ENCODE results near the gene CLEC4A.
"Not testable (repeated sequence)": the region's sequence is repeated elsewhere in the genome, so short reads cannot be mapped to it uniquely, and the experiment has no call there.

CLEC4A gene

DNA sequence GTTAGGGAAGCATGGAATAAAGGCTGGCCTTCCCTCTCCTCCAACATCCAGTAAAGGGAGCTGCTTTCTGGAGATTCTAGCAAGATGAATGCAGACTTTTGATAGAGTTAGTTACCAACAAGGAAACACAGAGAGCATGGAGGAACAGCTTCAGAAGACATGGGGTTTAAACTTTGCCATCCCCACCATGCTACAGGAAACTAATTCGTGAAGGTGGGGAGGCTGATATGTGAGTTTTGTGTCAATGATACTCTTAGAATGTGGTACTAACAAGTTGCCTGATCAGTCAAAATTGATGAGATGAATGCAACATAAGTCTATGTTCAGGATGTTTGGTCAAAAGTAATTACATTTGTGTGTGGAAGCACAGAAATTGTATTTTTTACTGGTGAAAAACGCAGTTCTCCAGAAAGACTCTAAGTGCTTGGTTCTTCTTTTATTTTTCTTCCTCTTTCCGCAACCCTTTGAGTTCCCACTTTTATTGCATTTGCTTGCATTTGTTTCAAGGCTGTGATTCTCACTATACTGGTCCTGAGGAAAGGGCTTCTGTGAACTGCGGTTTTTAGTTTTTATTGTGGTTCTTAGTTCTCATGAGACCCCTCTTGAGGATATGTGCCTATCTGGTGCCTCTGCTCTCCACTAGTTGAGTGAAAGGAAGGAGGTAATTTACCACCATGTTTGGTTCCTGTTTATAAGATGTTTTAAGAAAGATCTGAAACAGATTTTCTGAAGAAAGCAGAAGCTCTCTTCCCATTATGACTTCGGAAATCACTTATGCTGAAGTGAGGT is at the start of gene CLEC4A:
Gene CLEC4A, plus strand, starts transcription at position 494 of the 789 bp plus-strand sequence. Its CDS starts 262 bp downstream, at position 756.
- no peak for DNase-seq (ENCODE audit: low read depth)

DNA sequence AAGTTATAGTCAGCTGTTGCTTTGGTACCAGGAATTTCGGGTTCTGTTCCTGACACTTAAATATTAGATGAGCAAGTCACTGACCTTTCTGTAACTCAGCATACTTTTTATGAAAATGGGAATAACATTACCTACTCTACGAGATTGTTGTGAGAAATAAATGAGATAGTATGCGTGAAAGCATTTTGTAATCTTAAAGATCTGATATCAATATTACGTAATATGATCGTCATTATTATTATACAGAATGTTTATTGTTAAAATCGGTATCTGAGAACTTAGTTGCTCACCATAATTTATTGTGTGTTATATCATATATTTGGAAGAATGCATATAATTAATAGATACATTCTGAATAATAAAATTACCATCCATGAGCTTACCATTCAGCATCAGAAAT is 47.5 kb upstream of the CLEC4A start:
- no peak for DNase-seq (ENCODE audit: low read depth)

DNA sequence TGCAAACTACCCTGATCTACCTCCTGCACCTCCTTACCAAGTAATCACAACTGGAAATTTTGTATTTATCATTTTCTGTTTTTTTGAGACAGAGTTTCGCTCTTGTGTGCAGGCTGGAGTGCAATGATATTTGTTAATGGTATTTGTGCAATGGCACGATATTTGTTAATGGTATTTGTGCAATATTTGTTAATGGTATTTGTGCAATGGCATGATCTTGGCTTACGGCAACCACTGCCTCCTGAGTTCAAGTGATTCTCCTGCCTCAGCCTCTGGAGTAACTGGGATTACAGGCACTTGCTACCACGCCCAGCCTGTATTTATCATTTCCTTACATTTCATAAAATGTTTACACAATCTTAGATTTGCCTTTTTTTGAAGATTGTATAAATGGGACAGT is 47.1 kb upstream of the CLEC4A start:
- DNase-seq (ENCODE audit: low read depth) = no peak

DNA sequence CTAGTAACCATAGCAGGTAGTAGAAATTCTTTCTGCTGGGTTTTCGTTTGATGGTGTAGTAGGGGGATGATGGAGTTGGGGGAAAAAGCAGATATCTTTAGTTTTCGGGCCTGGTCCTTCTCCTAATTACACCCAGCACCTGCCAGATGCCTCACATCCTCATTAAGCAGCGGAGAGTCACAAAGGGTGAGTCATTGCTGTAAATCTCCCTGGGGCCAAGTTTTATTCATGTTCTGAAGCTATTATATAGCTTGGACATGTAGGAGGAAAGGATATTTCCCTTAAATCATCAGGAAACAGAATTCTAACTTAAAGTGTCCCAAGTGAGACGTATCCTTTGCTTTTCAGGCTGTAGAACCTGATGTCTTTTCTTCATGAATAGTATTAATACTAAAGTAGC is 46.2 kb upstream of the CLEC4A start:
- DNase-seq (ENCODE audit: low read depth) = no peak

DNA sequence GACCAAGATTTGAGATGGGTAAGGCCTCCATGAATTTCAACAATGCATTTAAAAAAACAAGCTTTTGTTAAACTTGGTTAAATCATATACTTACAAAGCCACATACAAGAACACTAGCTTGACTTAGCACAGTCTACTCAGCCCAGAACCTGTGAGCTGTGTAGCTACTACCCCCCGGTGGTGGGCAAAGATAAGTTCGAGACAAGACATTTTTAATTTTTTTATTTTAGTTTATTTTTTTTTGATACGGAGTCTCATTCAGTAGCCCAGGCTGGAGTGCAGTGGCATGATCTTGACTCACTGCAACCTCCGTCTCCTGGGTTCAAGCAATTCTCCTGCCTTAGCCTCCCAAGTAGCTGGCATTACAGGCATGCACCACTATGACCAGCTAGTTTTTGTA is 45.0 kb upstream of the CLEC4A start:
- DNase-seq (ENCODE audit: low read depth) = peak; percentile 57

DNA sequence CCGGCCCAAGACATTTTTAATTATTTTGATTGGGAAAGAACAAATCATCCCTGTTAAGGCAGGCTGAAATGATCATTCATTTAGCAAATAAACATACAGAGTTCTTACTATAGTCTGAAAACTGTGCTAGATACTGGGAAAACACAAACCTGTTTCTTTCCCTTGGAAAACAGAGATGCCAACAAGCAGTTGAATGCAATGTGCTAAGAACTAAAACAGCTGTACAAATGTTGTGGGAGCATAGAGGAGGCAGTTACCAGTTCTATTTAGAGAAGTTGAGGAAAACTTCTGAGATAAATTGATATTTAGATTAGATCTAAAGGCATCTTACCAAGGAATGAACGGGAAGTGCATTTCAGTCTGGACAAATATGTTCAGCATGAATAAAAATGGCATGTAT is 44.5 kb upstream of the CLEC4A start:
- DNase-seq (ENCODE audit: low read depth) = no peak

DNA sequence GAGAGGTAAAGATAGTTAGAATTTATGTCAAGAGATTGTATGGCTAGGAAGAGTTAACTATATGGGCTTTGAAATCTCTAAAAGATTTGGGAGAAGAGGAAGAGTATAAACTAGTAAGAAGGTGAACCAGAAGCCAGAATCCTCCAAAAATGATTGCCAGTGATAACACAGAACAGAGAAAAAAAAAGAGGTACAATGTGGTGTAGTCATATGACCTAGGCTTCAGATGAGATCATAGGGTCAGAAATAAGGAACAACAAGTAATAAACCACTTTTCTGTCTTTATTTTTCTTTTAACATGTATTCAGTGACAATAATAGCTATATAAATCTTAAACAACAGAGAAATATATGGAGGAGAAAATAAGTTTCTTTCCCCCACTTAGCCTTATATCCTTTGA is 43.3 kb upstream of the CLEC4A start:
- DNase-seq (ENCODE audit: low read depth) = no peak

DNA sequence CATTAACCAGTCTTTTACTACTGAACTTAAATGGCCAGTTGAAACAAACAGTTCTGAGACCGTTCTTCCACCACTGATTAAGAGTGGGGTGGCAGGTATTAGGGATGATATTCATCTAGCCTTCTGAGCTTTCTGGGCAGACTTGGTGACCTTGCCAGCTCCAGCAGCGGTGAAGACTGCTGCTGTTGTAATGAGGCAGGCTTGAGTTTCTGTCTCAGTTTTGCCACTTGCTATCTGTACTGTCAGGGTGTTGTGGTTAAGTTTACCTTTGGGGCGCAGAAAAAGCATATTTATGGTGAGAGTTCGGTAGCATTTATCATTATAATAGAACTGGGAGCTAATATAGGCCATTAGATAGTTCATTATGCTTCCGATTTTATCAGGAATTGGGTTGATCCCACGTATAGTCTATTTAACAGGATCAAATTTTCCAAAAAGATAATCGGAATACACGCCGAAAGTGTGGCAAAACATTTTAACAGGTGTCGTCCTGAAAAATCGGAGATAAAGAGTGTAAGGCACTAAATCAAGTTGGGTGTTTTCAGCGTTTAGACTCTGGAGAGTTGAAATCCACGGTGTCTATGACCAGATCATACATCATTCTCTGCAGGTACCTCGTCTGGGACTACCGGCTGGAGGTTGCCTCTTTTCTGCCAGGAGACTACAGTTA is 42.0 kb upstream of the CLEC4A start:
- no peak for DNase-seq (ENCODE audit: low read depth)

DNA sequence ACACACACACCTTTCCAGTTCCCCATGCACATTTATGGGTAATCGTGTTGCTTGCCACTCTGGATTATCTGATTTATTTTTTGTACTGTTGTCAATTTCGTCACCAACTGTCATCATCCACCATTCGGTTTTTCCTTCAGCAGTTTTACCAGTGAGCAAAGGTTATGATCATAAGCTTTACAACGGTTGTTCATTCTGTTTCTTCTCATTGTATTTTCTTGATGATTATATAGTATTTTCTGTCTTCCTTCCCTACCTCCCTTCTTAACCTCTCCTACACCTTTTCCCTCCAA is 40.7 kb upstream of the CLEC4A start:
- DNase-seq (ENCODE audit: low read depth) = no peak

DNA sequence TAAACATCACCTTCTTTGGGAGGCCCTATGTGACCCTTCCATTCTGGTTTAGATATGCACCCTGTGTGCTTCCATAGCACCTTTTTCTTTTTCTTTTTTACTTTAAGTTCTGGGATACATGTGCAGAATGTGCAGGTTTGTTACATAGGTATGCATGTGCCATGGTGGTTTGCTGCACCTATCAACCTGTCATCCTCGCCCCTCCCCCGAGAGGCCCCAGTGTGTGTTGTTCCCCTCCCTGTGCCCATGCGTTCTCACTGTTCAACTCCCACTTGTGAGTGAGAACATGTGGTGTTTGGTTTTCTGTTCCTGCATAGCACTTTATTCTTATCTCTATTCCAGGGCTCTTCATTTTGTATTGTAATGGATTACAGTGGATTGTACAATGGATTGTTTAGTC is 39.1 kb upstream of the CLEC4A start:
- DNase-seq (ENCODE audit: low read depth) = not testable (repeated sequence)

DNA sequence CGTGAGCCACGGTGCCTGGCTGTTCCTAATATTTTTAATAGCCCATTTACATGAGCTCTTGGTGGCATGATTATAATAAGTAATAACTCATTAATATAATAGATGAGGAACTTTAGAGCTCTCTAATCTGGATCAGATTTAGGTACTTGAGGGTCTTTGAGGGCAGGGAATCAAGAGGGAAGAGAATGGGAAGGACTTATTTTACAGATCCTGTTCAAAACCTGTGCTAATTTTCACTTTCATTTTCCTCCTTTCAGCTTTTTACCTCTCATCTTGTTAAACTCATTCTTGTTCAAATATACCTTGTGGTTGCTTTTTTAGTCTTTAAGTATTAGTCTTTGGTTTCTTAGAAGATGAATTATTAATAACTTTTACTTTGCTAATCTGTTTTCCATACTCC is 35.8 kb upstream of the CLEC4A start:
- DNase-seq (ENCODE audit: low read depth) = no peak

DNA sequence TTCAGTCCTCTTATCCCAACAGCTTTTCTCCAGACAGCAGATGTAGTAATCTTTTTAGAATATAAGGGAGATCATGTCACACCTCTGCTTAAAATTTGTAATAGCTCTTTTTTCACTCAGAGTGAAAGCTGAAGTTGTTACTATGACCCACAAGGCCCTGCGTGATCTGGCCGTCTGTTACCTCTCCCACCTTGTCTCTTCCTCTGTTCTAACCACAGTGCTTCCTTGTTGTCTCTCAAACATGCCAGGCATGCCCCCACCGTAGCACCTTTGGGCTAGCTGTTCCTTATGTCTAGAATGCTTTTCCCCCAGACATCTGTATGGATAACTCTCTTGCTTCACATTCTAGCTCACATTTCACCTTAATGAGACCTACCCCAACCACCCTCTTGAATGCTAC is 34.8 kb upstream of the CLEC4A start:
- no peak for DNase-seq (ENCODE audit: low read depth)

DNA sequence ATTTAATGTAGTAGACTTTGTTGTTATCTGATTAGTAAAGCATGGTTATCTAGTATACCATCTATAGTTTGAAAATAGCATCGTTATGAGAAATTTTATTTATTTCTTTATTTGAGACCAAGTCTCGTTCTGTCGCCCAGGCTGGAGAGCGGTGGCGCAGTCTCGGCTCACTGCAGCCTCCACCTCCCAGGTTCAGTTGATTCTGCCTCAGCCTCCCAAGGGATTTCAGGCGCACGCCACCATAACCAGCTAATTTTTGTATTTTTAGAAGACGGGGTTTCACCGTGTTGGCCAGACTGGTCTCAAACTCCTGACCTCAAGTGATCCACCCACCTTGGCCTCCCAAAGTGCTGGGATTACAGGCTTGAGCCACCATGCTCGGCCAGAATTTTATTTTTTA is 34.1 kb upstream of the CLEC4A start:
- DNase-seq (ENCODE audit: low read depth) = not testable (repeated sequence)

DNA sequence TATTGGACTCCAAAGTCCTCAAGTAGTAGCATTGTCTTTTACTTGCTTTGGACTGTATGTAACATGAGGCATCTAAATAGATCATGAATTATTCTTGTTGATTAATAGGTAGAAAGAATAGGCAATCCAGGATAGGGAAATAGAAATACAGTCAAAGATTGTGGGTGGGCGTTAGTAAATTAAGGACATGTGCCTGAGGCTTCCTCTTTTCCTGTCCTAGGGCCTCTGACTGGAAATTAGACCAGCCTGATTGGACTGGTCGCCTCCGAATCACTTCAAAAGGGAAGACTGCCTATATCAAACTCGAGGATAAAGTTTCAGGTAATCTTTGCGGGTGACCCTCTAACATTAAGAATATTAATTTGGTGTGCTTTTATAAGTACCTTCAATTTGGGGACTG is 33.7 kb upstream of the CLEC4A start:
- no peak for DNase-seq (ENCODE audit: low read depth)

DNA sequence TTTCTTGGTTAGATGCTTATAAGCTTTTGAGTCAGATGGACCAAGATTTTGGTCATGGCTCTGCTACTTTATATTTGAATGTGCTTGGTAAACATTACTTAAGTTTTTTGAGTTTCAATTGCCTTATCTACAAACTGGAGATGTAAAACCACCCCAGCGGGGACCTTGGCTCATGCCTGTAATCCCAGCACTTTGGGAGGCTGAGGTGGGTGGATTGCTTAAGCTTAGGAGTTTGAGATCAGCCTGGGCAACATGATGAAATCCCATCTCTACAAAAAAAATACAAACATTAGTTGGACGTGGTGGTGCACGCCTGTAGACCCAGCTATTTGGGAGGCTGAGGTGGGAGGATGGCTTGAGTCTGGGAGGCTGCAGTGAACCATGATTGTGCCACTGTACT is 30.1 kb upstream of the CLEC4A start:
- no peak for DNase-seq (ENCODE audit: low read depth)

DNA sequence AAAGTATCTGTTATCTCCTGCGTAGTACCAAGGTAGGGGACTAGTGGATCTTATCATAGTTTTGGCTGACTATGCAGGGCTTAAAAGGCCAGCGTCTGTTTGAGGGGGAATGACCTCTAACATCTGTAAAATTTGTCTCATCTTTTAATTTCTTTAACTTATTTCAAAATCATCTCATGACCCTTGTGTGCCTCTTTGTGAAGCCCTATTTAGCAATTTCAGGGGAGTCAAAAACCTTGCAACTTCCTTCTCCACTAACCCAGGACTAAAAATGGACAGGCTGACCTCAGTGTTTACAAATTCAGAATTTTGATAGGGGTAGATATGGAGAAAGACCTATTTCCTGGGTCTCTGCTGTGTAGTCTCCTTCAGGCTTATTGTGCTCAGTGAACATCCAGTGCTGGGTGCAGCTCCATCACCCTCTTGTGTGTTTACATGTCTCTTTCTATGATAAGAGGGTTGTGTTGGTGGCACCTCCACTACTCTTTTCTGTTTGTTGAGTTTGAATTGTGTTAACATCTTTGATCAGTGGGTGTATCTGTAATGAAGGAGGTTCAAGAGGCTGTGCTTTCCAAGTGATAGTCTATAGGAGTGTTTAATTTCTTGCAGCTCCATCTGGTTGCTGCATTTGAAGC is 27.0 kb upstream of the CLEC4A start:
- DNase-seq (ENCODE audit: low read depth) = no peak

DNA sequence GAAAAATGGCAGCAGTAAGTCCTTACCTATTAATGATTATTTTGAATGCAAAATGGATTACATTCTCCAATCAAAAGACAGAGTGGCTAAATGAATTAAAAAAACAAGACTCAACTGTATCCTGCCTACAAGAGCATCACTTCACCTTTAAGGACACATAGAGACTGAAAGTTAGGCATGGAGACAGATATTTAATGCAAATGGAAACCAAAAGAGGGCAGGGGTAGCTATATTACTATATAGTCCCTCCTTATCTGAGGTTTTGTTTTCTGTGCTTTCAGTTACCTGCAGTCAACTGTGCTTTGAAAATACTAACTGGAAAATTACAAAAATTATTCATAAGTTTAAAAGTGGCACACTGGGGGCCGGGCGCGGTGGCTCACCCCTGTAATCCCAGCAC is 24.2 kb upstream of the CLEC4A start:
- no peak for DNase-seq (ENCODE audit: low read depth)

DNA sequence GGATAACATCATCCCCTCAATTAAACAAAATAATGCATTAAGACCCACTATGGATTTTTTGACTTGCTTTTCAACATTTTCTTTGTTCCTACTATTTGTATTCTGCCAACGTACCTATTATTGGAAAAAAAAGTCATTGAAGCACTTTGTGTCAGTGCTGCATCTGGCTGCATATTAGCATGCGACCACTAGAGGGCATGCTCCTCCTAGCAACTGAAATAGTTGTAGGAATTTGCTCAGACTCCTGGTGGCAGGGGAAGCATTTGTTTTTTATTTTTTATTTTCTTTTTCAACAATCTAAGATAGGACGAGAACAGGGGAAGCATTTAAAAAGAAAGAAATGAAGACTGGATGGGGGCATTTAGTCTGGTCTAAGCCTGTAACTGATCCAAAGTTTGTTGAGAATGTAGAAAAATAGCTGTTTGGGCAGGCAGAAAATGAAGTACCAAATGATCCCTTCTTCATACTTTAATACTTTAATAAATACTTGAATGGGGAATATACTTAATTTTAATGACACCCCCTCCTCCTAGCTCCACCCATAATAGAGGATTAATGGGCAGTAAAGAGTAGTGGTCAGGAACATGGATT is 14.5 kb upstream of the CLEC4A start:
- peak; percentile 41 for DNase-seq (ENCODE audit: low read depth)

DNA sequence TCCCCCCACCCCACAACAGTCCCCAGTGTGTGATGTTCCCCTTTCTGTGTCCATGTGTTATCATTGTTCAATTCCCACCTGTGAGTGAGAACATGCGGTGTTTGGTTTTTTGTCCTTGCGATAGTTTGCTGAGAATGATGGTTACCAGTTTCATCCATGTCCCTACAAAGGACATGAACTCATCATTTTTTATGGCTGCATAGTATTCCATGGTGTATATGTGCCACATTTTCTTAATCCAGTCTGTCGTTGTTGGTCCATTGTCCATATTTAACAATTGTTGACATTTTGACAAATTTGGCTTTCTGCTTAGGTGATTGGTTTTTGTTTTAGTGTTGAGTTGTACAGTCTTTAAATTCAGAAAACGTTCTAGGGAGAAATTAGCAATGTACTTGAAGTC is 10.3 kb upstream of the CLEC4A start:
- not testable (repeated sequence) for DNase-seq (ENCODE audit: low read depth)

DNA sequence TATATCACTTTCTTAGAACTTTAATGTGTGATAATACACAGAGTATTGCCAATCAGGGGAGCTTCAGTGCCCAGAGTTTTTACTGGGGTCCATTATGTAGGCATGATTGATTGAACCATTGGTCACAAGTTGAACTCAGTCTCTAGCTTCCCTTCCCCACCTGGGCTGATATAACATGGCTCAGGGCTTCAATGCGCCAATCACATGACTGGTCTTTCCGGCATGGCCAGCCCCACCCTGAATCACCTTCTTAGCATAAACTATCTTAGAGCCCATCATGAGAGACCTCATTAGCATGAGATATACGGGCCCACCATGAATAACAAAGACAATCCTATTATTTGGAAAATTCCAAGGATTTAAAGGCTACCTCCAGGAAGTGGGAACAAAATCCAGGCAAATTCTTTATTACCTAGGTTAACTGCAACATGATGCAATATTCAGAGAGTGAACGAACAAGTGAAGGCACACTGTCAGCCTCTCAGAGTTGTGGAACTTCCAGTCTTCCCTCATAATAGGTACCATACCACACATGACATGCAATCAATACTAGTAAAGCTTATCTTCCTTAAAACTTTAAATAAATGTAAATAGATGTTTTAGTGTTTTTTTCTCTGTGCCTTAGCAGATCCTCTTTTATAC is 3.2 kb upstream of the CLEC4A start:
- DNase-seq (ENCODE audit: low read depth) = no peak

DNA sequence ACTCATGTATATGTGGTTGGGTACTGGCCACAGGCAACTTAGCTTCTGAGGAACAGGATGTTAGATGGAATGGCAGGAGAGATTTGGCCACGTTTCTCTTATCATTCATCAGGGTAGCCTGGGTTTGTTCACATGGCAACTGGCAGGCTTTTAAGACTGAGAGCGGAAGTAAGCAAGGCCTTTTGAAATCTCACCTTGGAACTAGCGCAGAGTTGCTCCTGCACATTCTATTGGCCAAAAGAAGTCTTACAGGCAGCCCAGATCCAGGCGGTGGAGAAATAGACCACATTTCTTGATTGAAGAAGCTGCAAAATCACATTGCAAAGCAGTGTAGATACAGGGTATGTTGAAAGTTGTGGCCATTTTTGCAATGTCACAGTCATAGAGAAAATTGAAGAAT is 3.7 kb downstream of the CLEC4A start:
- DNase-seq (ENCODE audit: low read depth) = no peak

DNA sequence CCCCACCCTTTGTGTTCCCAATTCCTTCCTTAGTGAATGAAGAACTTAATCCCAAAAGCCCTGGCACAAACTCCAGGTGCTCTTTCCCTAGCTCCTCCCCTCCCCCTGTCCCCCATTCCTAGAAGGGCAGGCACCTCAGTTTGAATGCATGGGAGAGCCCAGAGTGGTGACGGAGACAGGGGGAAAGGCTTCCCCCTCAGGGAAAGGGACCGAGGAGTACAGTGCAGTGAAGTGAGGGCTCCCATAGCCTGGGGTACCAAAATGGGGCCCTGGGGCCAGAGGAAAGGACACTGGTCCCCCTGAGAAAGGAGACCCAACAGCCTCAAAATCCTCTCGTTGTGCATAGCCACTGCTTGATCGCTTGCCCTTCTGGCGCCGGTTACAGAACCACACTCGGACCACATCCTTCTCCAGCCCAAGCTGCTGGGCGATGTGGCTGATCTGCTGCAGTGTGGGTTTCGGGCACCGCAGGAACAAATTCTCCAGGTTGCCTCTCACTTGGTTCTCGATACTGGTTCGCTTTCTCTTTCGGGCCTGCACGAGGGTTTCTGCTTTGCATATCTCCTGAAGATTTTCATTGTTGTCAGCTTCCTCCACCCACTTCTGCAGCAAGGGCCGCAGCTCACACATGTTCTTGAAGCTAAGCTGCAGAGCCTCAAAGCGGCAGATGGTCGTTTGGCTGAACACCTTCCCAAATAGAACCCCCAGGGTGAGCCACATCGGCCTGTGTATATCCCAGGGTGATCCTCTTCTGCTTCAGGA is 10.4 kb downstream of the CLEC4A start:
- DNase-seq (ENCODE audit: low read depth) = not testable (repeated sequence)
